Measurements from ENCODE around the gene YARS2.

The YARS2 gene

GRCh38 chr12:32776258-32776657 is 20.6 kb upstream of the YARS2 start:
- TF ChIP-seq SP1 (IDR thresholded peaks at IDR 0.05) (no peak), ELF4 (IDR thresholded peaks at IDR 0.05) (no peak), TARDBP (IDR thresholded peaks at IDR 0.05) (no peak), LEF1 (IDR thresholded peaks at IDR 0.05; ENCODE audit: borderline replicate concordance) (no peak), FOXK2 (IDR thresholded peaks at IDR 0.05) (no peak), BHLHE40 (IDR thresholded peaks at IDR 0.05; ENCODE audit: borderline replicate concordance) (no peak), FOXM1 (IDR thresholded peaks at IDR 0.05; ENCODE audit: borderline replicate concordance) (no peak), PKNOX1 (IDR thresholded peaks at IDR 0.05) (no peak), L3MBTL2 (conservative IDR thresholded peaks at IDR 0.05) (no peak), NFRKB (IDR thresholded peaks at IDR 0.05) (no peak), ZNF384 (IDR thresholded peaks at IDR 0.05) (no peak), SUZ12 (IDR thresholded peaks at IDR 0.05) (no peak), FOXA1 (IDR thresholded peaks at IDR 0.05) (no peak), CTBP1 (IDR thresholded peaks at IDR 0.05; ENCODE audit: borderline replicate concordance) (no peak), HDGF (IDR thresholded peaks at IDR 0.05; ENCODE audit: borderline replicate concordance) (no peak)
- ChIA-PET POLR2A (no interaction called here), CTCF (no interaction called here)
- no peak for DNase-seq (ENCODE audit: extremely low spot score)

- no peak for TF ChIP-seq FOXM1 (IDR thresholded peaks at IDR 0.05; ENCODE audit: borderline replicate concordance)
- TF ChIP-seq BHLHE40 (IDR thresholded peaks at IDR 0.05; ENCODE audit: borderline replicate concordance), result no peak
- TF ChIP-seq TARDBP (IDR thresholded peaks at IDR 0.05), result no peak
- no peak for TF ChIP-seq ZNF384 (IDR thresholded peaks at IDR 0.05)
- TF ChIP-seq HDGF (IDR thresholded peaks at IDR 0.05; ENCODE audit: borderline replicate concordance), result no peak
- no peak for TF ChIP-seq ARNT (IDR thresholded peaks at IDR 0.05)
- no peak for TF ChIP-seq SP1 (IDR thresholded peaks at IDR 0.05)
- no peak for TF ChIP-seq ELF4 (IDR thresholded peaks at IDR 0.05)
- no peak for TF ChIP-seq FOXA1 (IDR thresholded peaks at IDR 0.05)
- POLR2A ChIA-PET, result interaction anchor here (2.1 kb wide), 1 partner anchor 18 kb away, joined by 6 read pairs; the partner anchor contains the start of gene YARS2
- CTCF ChIA-PET, result interaction anchor here (0.6 kb wide), 1 partner anchor 17 kb away, joined by 3 read pairs; no protein-coding TSS in a partner anchor
- no peak for DNase-seq (ENCODE audit: extremely low spot score)
Observed at GRCh38 chr12:32773691-32774090, 18.0 kb upstream of the YARS2 start.

- TF ChIP-seq TARDBP (IDR thresholded peaks at IDR 0.05) (no peak), SUZ12 (IDR thresholded peaks at IDR 0.05) (no peak), ARNT (IDR thresholded peaks at IDR 0.05) (no peak), L3MBTL2 (conservative IDR thresholded peaks at IDR 0.05) (no peak), ELF4 (IDR thresholded peaks at IDR 0.05) (no peak), SP1 (IDR thresholded peaks at IDR 0.05) (no peak), LEF1 (IDR thresholded peaks at IDR 0.05; ENCODE audit: borderline replicate concordance) (no peak)
- DNase-seq (ENCODE audit: extremely low spot score), result no peak
- ChIA-PET POLR2A (interaction anchor here (1.5 kb wide), 1 partner anchor 14 kb away, joined by 4 read pairs; the partner anchor contains the start of gene YARS2), CTCF (interaction anchor here (0.6 to 1.2 kb wide), 3 partner anchors 11 to 15 kb away, joined by 5 to 9 read pairs (median 6); partner anchors contain the start of gene YARS2)
Observed at GRCh38 chr12:32770141-32770540, 14.4 kb upstream of the YARS2 start.

GRCh38 chr12:32768518-32768917 is 12.8 kb upstream of the YARS2 start:
- POLR2A ChIA-PET, result interaction anchor here (1.6 kb wide), 1 partner anchor 13 kb away, joined by 4 read pairs; the partner anchor contains the start of gene YARS2

GRCh38 chr12:32765906-32766305 is 10.2 kb upstream of the YARS2 start:
- ChIA-PET POLR2A (no interaction called here), CTCF (no interaction called here)
- TF ChIP-seq SUZ12 (IDR thresholded peaks at IDR 0.05) (no peak), FOXA1 (IDR thresholded peaks at IDR 0.05) (no peak)
- DNase-seq (ENCODE audit: extremely low spot score), result no peak

More at GRCh38 chr12:32768518-32768917, 12.8 kb upstream of the YARS2 start:
- no peak for DNase-seq (ENCODE audit: extremely low spot score)
- CTCF ChIA-PET, result no interaction called here
- TF ChIP-seq ZNF384 (IDR thresholded peaks at IDR 0.05), result no peak
- no peak for TF ChIP-seq BHLHE40 (IDR thresholded peaks at IDR 0.05; ENCODE audit: borderline replicate concordance)
- TF ChIP-seq PKNOX1 (IDR thresholded peaks at IDR 0.05), result no peak
- no peak for TF ChIP-seq SP1 (IDR thresholded peaks at IDR 0.05)
- TF ChIP-seq FOXK2 (IDR thresholded peaks at IDR 0.05), result no peak
- TF ChIP-seq TARDBP (IDR thresholded peaks at IDR 0.05), result no peak
- TF ChIP-seq L3MBTL2 (conservative IDR thresholded peaks at IDR 0.05), result no peak
- TF ChIP-seq FOXM1 (IDR thresholded peaks at IDR 0.05; ENCODE audit: borderline replicate concordance), result no peak
- TF ChIP-seq HDGF (IDR thresholded peaks at IDR 0.05; ENCODE audit: borderline replicate concordance), result no peak
- TF ChIP-seq NFRKB (IDR thresholded peaks at IDR 0.05), result no peak
- no peak for TF ChIP-seq LEF1 (IDR thresholded peaks at IDR 0.05; ENCODE audit: borderline replicate concordance)
- no peak for TF ChIP-seq ARNT (IDR thresholded peaks at IDR 0.05)
- TF ChIP-seq ELF4 (IDR thresholded peaks at IDR 0.05), result no peak
- TF ChIP-seq SUZ12 (IDR thresholded peaks at IDR 0.05), result no peak
- no peak for TF ChIP-seq CTBP1 (IDR thresholded peaks at IDR 0.05; ENCODE audit: borderline replicate concordance)
- TF ChIP-seq FOXA1 (IDR thresholded peaks at IDR 0.05), result no peak

GRCh38 chr12:32761716-32762115 is 6.0 kb upstream of the YARS2 start:
- CTCF ChIA-PET, result no interaction called here
- DNase-seq (ENCODE audit: extremely low spot score), result no peak
- POLR2A ChIA-PET, result no interaction called here
- TF ChIP-seq ARNT (IDR thresholded peaks at IDR 0.05), result no peak
- TF ChIP-seq SUZ12 (IDR thresholded peaks at IDR 0.05), result no peak
- TF ChIP-seq TARDBP (IDR thresholded peaks at IDR 0.05), result no peak
- no peak for TF ChIP-seq ZNF384 (IDR thresholded peaks at IDR 0.05)
- TF ChIP-seq HDGF (IDR thresholded peaks at IDR 0.05; ENCODE audit: borderline replicate concordance), result no peak
- TF ChIP-seq BHLHE40 (IDR thresholded peaks at IDR 0.05; ENCODE audit: borderline replicate concordance), result no peak
- TF ChIP-seq CTBP1 (IDR thresholded peaks at IDR 0.05; ENCODE audit: borderline replicate concordance), result no peak
- TF ChIP-seq PKNOX1 (IDR thresholded peaks at IDR 0.05), result no peak
- no peak for TF ChIP-seq LEF1 (IDR thresholded peaks at IDR 0.05; ENCODE audit: borderline replicate concordance)
- TF ChIP-seq SP1 (IDR thresholded peaks at IDR 0.05), result no peak
- TF ChIP-seq FOXM1 (IDR thresholded peaks at IDR 0.05; ENCODE audit: borderline replicate concordance), result no peak
- no peak for TF ChIP-seq L3MBTL2 (conservative IDR thresholded peaks at IDR 0.05)
- no peak for TF ChIP-seq ELF4 (IDR thresholded peaks at IDR 0.05)
- TF ChIP-seq NFRKB (IDR thresholded peaks at IDR 0.05), result no peak

Measured in HEK293T (cell line).